ENCODE measurements around the gene NSMCE1. TPM values are rescaled to one million over a fixed set of nuclear protein-coding genes. Genes with fewer than 3 reads are reported as not detected.

The NSMCE1 gene
- total and polyA plus RNA-seq, 7 donors = 32.5 to 65.2 (median 51.0) TPM

GRCh38 chr16:27190316-27190871 is 78.2 kb downstream of the NSMCE1 start:
- WGBS, 2 donors = 94 to 95% methylated on average over 12 of the region's 12 CpGs
- intact Hi-C loops (cut with DNase I) = no loop called here
- peaks cover 0 to 11% (median 0%) of the 10 kb centered on the region in 3 donors for H3K27me3 ChIP-seq
- no peak for TF ChIP-seq CTCF (IDR thresholded peaks at IDR 0.05)
- TF ChIP-seq EP300 (IDR thresholded peaks at IDR 0.05) = no peak
- no peak for TF ChIP-seq POLR2A (IDR thresholded peaks at IDR 0.05)
- no peak for TF ChIP-seq POLR2AphosphoS5 (IDR thresholded peaks at IDR 0.05)
- no peak overlapping the region for H3K27ac ChIP-seq
- H3K4me1 ChIP-seq = no peaks in the 10 kb centered on the region
- DNase-seq = no peak
- no peak overlapping the region for H3K4me3 ChIP-seq
- H3K9me3 ChIP-seq = no peaks in the 10 kb centered on the region
- no peaks in the 10 kb centered on the region for H3K36me3 ChIP-seq

DNA sequence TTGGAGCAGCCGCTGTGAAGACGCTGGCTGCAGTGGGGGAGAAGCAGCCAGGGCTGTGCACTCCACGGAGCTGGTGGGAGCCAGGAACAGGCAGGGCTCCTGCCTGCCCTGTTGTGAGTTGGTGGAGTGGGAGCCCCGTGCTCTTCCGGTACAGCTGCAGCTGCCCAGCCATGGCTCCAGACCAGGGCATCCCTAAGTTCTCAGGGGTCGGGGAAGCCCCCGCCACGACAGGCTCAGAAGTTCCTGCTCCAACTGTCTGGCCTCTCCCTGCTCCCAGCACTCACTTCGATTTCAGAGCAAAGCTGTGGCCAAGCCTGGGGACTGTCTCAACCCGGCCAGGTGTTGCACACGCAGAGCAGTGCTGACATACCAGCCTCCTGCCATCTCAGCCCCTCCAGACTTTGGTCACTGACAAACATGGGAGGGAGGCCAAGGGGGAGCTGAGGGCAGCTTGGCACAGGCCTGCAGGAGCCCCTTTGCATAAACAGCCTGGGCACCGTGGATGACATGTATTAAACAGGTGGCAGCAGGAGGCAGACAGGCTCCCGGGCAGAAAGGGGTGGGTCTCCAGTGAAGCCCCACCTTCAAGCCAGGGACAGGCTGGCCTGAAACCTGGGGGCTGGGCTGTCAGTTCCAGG is 79.1 kb downstream of the NSMCE1 start:
- 45 to 60% methylated on average over 13 of the region's 13 CpGs for WGBS, 2 donors
- H3K9me3 ChIP-seq = no peaks in the 10 kb centered on the region
- intact Hi-C loops (cut with DNase I) = no loop called here
- no peaks in the 10 kb centered on the region for H3K4me1 ChIP-seq
- H3K36me3 ChIP-seq = no peaks in the 10 kb centered on the region
- DNase-seq = no peak
- no peak overlapping the region for H3K27ac ChIP-seq
- TF ChIP-seq POLR2AphosphoS5 (IDR thresholded peaks at IDR 0.05) (no peak), CTCF (IDR thresholded peaks at IDR 0.05) (no peak), POLR2A (IDR thresholded peaks at IDR 0.05) (no peak), EP300 (IDR thresholded peaks at IDR 0.05) (no peak)
- H3K27me3 ChIP-seq = peaks cover 0 to 11% (median 0%) of the 10 kb centered on the region in 3 donors
- H3K4me3 ChIP-seq = no peak overlapping the region

DNA sequence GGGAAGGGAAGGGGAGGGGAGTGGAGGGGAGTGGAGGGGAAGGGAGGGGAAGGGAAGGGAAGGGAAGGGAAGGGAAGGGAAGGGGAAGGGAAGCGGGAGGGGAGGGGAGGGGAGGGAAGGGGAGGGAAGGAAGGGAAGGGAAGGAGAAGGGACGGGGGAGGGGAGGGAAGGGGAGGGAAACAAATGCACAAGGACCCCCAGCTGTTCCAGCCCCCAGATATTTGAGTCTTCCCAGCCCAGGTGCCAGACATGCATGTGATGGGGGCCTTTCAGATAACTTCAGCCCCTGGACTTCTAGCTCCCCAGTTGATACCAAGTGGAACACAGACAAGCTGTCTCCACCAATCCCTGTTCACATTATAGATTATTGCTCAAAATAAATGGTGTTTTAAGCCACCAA is 79.9 kb downstream of the NSMCE1 start:
- H3K4me3 ChIP-seq = no peak overlapping the region
- TF ChIP-seq CTCF (IDR thresholded peaks at IDR 0.05) (no peak), POLR2AphosphoS5 (IDR thresholded peaks at IDR 0.05) (no peak), EP300 (IDR thresholded peaks at IDR 0.05) (no peak), POLR2A (IDR thresholded peaks at IDR 0.05) (no peak)
- no peaks in the 10 kb centered on the region for H3K9me3 ChIP-seq
- no peaks in the 10 kb centered on the region for H3K36me3 ChIP-seq
- H3K4me1 ChIP-seq = no peaks in the 10 kb centered on the region
- DNase-seq = no peak
- H3K27ac ChIP-seq = no peak overlapping the region
- intact Hi-C loops (cut with DNase I) = no loop called here
- WGBS, 2 donors = 90 to 94% methylated on average over 2 of the region's 2 CpGs
- peaks cover 0 to 11% (median 0%) of the 10 kb centered on the region in 3 donors for H3K27me3 ChIP-seq

DNA sequence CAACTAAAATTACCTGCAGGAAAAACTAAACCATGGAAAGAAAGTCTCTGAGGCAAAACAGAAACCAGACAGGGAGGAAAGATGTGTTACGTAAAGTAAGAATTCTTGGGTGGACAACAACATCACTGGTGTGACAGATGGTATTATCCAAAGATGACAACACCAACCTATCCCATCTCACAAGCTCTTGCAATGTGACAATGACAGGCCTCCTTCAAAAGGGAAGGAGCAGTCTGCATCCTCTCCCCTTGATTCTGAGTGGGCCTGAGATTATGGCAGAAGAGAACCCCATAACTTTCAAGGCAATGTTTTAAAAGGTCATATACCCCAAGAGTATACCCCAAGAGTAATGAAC is 82.8 kb downstream of the NSMCE1 start:
- DNase-seq = no peak
- intact Hi-C loops (cut with DNase I) = no loop called here
- peaks cover 0 to 11% (median 0%) of the 10 kb centered on the region in 3 donors for H3K27me3 ChIP-seq
- no peak overlapping the region for H3K27ac ChIP-seq
- no peaks in the 10 kb centered on the region for H3K4me1 ChIP-seq
- H3K4me3 ChIP-seq = no peak overlapping the region
- no peak for TF ChIP-seq EP300 (IDR thresholded peaks at IDR 0.05)
- TF ChIP-seq CTCF (IDR thresholded peaks at IDR 0.05) = no peak
- TF ChIP-seq POLR2AphosphoS5 (IDR thresholded peaks at IDR 0.05) = no peak
- no peak for TF ChIP-seq POLR2A (IDR thresholded peaks at IDR 0.05)
- no peaks in the 10 kb centered on the region for H3K9me3 ChIP-seq
- no peaks in the 10 kb centered on the region for H3K36me3 ChIP-seq
- 96% methylated on average over 1 of the region's 1 CpG for WGBS, 2 donors
